GM21367 (cell line): Measurements from ENCODE around the gene IGDCC3.

Experiments
- ATAC-seq: cut with Tn5 transposase; IDR thresholded peaks from one replicate; pipeline ENCODE4 v1.9.1; 2021; ENCODE audit not compliant: unreplicated experiment

The IGDCC3 gene

GRCh38 chr15:65329288-65329983 lies 48.4 kb downstream of the IGDCC3 start:
- no peak for ATAC-seq

- no peak for ATAC-seq
These were observed 49.1 kb downstream of the IGDCC3 start for GRCh38 chr15:65328506-65329287.

DNA sequence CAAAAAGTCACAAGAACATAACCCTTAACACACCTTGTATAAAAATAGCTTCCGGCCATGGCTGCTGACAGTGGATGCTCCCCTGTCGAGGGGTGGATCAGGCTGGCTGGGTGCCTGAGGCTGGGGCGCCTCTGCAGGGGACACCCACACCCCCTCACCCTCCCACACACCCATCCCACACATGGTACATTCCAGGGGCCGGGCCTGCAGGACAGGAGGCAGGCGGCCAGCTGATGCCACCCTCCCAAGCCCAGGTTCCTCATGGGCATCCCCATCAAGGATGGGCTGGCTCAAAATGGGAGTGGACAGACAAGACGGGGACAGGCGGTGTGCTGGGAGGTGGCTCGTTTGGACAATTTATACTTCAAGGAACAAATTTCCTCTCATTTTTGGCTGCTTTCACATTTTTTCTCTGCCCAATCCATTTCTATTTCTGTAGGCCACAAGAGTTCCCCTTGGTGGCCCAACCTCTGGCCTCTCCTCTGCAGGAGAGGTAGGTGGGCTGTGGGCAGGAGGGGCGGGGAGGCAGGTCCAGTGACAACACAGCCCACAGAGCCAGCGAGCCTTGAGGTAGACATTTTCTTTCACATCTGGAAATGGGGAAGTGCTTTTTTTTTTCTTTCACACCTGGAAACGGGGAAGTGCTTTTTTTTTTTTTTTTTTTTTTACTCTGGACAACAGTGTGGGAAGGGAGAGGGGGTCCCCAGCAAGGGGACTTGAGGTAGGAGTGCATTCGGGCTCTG lies 50.0 kb downstream of the IGDCC3 start:
- no peak for ATAC-seq

DNA sequence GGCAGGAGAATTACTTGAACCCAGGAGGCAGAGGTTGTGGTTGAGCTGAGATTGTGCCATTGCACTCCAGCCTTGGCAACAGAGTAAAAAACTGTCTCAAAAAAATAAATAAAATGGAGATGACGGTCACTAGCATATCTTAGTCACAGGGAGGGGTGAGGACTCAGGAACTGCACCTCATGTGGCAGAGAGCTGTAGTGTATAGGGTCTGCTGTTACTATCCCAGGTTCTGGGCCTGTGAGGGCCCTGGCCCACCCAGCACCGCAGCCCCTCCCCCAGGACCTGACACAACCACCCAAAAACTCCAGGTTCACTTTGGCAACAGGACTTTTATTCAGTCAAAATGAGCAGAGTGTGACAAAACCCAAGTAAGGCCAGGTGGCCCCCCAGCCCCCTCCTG lies 51.0 kb downstream of the IGDCC3 start:
- ATAC-seq: no peak

- ATAC-seq: no peak
These were observed 51.7 kb downstream of the IGDCC3 start for GRCh38 chr15:65326117-65326526.

DNA sequence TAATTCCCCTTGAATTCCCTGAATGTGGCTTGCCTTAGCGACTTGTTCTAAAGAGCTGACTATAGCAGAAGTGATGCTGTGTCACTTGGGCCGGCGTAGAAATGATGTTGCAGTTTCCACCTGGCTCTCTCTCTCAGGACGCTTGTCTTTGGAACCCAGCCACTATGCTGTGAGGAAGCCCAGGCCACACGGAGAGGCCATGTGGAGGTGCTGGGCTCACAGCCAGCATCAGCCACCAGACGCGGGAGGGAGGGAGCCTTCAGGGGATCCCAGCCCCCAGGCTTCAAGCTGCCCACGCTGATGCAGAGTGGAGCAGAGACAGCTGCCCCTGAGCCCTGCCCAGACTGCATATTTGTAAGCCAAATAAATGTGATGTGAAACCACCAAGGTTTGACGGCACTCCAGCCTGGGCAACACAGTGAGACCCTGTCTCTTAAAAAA lies 54.7 kb downstream of the IGDCC3 start:
- ATAC-seq: no peak

- no peak for ATAC-seq
These were observed 58.9 kb downstream of the IGDCC3 start for GRCh38 chr15:65318870-65319356.

GRCh38 chr15:65312400-65312916 lies 65.3 kb downstream of the IGDCC3 start:
- ATAC-seq: no peak

DNA sequence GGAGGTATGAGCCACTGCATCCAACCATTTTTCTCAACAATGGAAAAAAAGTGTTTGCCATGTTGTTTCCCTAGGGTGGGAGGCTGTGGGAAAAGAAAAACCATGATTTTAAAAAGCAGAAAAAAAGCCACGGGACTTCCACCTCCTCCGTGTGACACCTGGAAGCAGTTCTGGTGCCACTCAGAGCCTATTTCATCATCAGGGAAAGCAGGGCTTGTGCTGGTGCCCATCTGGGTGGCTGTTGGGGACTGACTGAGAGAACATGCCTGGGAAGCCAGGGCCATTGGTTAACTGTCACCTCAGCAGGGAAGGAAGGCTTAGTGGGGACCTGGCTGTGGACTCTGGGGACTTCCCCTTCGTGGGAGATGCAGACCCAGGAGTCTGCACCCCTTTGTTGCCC lies 66.0 kb downstream of the IGDCC3 start:
- no peak for ATAC-seq

DNA sequence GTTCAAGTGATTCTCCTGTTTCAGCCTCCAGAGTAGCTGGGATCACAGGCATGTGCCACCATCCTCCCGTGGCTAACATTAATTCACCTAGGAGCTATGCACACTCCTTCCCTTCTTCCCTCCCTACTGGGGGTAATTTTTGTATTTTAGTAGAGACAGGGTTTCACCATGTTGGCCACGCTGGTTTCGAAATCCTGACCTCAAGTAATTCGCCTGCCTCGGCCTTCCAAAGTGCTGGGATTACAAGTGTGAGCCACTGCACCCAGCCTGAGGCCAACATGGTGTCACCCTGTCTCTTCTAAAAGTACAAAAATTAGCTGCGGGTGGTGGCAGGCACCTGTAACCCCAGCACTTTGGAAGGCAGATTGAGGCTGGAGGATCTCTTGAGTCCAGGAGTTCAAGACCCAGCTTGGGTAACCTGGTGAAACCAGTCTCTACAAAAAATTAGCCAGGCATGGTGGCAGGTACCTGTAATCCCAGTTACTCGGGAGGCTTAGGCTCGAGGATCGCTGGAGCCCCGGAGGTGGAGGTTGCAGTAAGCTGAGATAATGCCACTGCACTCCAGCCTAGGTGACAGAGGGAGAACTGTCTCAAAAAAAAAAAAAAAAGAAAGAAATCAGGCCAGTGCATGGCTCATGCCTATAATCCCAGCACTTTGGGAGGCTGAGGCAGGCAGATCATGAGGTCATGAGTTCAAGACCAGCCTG lies 67.2 kb downstream of the IGDCC3 start:
- ATAC-seq: no peak

- no peak for ATAC-seq
These were observed 67.9 kb downstream of the IGDCC3 start for GRCh38 chr15:65309882-65310418.

DNA sequence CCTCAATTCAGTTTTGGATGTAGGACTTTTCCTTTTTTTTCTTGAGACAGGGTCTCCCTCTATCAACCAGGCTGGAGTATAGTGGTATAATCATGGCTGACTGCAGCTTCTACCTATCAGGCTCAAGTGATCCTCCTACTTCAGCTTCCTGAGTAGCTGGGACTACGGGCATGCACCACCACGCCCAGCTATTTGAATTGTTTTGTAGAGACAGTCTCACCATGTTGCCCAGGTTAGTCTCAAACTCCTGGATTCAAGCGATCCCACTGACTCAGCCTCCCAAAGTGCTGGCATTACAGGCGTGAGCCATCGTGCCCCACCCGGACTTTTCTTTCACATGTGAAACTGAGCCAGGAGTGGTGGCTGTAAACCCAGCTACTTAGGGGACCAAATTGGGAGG lies 69.8 kb downstream of the IGDCC3 start:
- no peak for ATAC-seq

DNA sequence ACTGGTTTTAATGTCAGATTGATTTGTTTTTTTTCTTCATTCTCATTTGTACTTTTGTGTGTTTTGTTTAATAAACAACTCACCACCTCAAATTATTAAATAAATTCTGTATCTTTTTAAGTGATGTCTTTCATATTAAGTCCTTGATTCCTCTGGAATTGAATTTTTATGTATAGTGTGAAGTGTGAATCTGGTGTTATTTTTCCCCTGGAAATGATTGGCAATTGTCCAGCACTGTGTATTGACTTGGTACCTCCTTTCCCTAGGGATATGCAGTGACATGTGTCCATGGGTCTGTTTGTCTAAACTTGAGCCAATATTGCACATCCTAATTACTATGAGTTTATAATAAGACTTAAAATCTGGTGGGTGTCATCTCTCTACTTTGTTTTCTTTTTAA lies 71.3 kb downstream of the IGDCC3 start:
- no peak for ATAC-seq

DNA sequence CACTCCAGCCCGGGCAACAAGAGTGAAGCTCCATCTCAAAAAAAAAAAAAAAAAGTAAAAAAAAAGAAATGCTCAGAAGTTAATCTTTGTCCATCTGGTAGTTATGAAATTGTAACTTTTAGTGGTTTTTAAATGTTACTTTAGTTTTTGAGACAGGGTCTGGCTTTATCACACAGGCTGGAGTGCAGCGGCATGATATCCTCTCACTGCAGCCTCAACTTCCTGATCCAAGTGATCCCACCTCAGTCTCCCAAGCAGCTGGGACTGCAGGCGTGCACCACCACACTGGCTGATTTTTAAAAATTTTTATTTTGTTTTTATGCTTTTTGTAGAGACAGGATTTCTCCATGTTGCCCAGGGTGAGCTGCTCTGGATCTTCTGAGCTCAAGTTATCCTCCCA lies 72.0 kb downstream of the IGDCC3 start:
- no peak for ATAC-seq

GRCh38 chr15:65305150-65305758 lies 72.5 kb downstream of the IGDCC3 start:
- peak; percentile 14 for ATAC-seq

DNA sequence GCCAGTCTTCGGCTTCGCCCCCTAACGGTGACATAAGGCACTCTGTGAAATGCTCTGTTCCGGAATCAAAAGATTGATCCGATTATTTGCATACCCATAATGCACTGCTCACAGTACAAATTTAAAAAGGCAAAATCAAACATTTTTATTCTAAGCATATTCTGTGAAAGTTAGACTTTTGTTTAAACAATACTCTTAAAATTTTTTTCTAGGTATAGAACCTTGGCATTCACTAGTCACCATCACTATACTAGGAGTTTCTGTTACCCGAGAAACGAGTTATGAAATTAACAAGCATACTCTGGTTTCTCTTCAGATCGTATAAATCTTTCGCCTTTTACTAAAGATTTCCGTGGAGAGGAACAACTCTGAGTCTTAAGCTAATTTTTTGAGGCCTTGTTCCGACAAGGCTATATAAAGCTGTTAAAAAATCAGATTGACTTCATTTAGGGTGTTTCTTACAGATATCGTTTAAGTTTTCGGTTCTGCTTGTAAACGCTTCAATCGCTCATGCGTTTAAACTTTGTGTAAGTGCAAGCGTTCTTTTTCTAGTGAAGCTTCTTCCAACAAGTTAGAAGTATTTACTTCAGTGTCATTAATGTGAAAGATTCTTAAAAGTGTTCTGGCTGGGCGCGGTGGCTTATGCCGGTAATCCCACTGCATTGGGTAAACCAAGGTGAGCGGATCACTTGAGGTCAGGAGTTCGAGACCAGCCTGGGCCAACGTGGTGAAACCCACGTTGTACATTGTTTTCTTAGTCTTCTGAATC lies 73.2 kb downstream of the IGDCC3 start, which contains the start of gene RNU5B-1:
RNU5B-1 (plus strand) TSS at position 297 of the 769 bp plus-strand sequence.
- peak; percentile 54 for ATAC-seq

DNA sequence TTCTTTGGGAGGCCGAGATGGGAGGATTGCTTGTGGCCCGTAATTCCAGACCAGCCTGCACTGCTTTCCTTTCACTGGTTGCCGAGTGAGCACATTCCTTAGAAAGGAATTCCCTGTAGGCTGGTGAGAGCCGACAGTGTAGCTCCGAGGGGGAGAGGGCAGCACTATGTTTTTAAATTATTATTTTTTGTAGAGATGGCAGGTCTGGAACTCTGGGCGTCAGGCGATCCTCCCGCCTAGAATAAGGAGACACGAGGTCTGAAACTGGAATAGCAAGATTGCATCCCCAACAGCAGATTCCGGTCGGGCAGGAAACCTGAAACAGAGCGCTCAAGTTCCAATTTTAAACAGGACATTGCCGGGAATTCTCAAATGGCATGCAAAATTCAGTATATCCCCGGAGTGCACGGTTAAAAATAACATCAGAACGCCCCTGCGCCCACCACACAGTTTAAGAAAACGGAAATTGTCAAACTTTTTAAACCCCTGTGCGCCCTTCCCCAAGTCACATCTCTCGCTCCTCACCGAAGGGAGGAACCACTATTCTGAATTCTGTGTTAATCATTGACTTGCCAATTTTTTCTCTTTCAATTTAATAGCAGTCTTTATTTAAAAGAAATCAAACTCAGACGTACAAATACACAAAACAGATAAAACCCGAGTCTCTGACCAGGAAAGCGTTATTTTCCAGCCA lies 74.0 kb downstream of the IGDCC3 start:
- no peak for ATAC-seq

DNA sequence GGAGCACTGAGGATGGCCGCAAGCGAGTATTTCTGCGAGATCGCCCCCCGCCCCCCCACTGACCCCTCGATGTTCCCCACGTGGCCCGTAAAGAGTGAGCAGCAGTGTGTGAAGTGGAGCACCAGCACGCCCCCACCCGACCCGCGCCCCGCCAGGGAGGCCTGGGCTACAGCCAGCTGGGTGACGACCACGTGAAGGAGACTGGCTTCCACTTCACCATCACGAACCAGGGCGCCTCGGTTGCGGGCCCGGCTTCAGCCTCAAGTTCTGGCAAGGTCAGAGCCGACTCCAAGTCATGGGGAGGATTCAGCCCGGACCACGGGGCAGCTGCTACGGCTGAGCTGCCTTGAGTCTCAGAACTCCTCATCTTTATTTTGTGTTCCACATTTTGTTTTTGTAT lies 75.7 kb downstream of the IGDCC3 start:
- no peak for ATAC-seq
